Activated gamma-delta T cell treated with Interleukin-2 at 50 U/mL for 16 hours (primary cell): ENCODE measurements around the gene SCUBE2.

Source experiments
- DNase-seq: peaks from one replicate; pipeline ENCODE4 v3.0.0-alpha.2; 2020

The SCUBE2 gene

DNA sequence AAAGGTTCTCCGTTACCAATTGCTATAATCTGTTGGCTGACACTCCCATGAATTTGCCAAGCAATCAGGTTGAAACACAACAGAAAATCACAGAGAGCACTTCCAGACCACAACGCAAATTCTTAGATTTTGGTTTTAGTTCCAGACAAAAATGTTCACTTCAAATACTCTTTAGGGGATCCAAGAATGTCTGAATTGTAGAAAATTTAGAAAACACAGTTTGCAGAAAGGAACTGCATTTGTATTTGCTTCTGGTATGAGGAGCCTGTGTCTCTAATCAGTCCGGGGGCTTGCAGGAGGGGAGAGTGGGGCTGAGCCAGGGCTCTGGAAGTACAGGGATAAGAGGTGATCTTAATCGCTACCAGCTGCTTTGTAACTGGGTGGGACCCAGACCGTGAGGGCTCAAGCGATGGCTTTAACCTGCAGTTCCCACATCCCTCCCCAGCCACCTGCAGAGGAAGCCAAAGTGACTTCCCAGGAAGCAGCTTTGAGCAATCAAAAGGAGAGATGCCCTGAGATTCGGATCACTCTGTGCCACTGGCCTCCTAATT is 18.7 kb downstream of the SCUBE2 start:
- DNase-seq: no peak

DNA sequence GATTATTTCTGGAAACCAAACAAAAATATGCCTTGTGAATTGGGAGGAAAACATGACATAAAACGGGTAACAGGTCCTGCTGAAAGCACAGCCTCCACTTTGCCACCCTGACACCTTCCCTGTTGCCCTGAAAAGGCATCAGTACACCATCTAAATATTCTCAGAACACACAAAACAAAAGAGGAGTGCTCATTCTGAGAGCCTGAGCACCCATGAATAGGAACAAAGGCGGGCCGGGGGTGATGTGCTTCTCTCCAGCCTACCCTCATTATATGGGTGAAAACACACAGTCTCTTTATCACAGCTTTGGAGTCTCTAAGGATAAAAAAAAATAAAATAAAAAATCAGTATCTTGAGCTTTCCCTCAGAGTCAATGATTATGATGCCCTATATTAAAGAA is 19.7 kb downstream of the SCUBE2 start:
- DNase-seq: no peak

- DNase-seq: no peak
These were observed 20.5 kb downstream of the SCUBE2 start for GRCh38 chr11:9070749-9071491.

DNA sequence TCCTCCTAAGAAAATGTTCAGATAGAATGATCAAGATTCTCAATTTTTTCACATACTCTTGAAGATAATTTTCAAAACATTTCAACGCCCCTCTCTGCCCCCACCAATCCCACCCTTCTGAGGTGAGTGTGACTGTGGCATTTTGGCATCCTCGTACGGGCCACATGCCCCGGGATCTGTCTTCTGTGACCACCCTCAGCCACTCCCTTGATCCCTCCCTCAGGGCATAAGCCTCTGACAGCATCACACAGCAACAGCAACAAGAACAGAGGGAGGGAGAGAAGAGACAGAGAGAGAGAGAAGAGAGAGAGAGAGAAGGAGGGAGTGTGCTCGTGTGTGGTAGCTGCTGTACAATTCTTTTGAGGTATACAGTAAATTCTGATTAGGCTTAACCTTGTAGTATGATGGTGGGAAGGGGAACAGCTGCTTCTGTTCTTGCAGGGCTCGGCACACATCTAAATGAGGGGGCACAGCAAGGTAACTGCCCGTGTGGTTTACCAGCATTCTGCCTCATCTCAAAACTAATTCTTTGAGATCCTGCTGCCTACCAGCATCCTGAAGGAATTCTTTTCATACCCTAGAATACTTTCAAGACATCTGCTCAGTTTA is 21.4 kb downstream of the SCUBE2 start:
- no peak for DNase-seq

DNA sequence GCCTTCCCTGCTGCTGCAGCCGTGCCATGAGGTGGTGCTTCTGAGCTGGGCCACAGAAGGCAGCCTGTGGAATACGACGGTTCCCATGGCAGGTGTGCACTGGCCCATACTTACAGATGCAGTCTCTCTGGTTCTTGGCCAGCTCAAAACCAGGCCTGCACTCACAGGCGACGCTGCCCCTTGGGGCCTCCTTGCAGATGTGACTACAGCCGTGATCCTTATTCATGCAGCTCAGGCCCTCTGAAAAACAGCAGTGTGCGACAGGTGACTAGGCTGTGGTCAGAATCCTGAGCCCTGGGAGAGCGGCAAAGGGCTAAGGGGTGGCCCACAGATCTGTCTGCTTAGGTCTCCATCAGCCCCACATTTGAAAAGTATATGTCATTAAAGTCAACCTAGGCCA is 22.1 kb downstream of the SCUBE2 start:
- no peak for DNase-seq

DNA sequence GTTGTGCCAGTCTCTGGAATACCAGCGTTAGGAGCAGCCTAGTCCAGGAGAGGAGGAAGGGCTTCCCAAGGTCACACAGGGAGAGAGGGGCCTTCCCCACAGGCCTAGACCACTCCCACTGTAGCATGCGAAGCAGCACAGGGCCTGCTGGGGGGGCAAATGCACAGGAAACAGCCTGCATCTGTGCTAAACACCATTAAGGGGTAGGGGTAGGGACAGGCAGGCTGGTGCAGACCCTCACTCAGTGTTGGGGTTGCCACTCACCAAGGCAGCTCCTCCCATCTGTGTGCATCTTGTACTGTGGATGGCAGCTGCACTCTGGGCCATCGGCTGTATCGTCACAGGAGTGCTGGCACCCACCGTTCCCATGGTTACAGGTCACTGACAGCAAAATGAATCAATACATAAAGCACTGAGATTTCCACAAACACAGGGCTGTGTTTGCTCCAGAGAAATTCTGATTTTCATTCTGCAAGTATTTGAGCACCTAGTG is 24.9 kb downstream of the SCUBE2 start:
- DNase-seq: no peak

GRCh38 chr11:9065607-9066432 is 25.6 kb downstream of the SCUBE2 start:
- no peak for DNase-seq

- no peak for DNase-seq
These were observed 29.6 kb downstream of the SCUBE2 start for GRCh38 chr11:9061807-9062206.

DNA sequence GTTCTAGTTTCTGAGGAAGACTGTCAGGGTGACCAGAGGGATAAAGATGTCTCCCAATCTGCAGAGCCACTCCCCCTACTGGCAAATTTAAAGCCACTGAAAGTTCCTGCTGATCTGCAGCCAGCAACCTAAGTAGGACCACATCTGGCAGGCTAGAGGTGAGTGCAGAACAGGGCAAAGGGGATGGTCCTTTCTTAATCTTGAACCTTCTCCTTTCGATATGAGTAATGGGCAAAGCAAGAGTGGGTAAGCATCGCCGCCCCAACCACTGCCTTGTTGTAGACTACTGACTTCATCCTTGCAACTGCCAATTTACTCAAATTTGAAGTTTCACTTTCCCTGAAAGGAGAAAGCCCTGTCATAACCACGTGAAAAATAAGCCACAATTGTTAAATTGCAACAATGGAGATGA is 30.7 kb downstream of the SCUBE2 start:
- no peak for DNase-seq

- no peak for DNase-seq
These were observed 32.0 kb downstream of the SCUBE2 start for GRCh38 chr11:9059406-9059805.

DNA sequence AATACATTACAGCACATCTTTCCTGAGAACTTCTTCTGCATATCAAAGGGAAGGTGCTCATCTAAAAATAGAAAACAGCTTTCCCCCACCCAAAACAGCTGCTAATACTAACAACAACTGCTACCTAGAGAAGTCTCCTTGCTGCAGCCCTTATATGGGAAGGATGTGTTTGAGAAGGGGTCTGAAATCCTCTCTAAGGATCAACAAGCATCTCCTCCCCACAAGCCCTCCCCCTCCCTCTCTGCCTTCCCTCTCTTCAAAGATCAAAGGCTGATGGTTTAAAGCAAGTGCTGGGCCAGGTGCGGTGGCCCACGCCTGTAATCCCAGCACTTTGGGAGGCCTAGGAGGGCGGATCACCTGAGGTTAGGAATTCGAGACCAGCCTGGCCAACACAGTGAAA is 33.5 kb downstream of the SCUBE2 start:
- no peak for DNase-seq

GRCh38 chr11:9057007-9057406 is 34.4 kb downstream of the SCUBE2 start:
- DNase-seq: no peak

DNA sequence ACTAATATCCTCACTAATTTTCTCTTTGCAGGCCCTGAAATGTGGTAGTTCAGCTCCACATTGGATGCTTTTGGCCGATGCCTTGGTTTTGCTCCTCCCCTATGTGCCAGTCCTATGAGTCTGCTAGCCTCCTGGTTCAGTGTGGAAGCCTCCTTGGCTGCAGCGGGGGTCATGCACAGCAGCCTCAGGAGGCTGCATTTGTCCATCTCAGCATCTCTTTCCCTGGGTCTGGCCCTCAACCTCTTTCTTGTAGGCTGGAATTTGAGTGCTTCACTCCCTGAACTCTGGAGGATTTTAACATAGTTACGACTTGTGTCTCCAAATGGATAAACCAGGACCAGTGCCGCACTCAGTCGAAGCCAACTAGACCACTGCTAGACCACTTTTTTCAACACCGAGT is 34.9 kb downstream of the SCUBE2 start:
- DNase-seq: no peak

GRCh38 chr11:9053316-9054035 is 37.9 kb downstream of the SCUBE2 start:
- DNase-seq: no peak

GRCh38 chr11:9052316-9052715 is 39.1 kb downstream of the SCUBE2 start:
- DNase-seq: no peak

GRCh38 chr11:9049959-9050358 is 41.4 kb downstream of the SCUBE2 start:
- no peak for DNase-seq

DNA sequence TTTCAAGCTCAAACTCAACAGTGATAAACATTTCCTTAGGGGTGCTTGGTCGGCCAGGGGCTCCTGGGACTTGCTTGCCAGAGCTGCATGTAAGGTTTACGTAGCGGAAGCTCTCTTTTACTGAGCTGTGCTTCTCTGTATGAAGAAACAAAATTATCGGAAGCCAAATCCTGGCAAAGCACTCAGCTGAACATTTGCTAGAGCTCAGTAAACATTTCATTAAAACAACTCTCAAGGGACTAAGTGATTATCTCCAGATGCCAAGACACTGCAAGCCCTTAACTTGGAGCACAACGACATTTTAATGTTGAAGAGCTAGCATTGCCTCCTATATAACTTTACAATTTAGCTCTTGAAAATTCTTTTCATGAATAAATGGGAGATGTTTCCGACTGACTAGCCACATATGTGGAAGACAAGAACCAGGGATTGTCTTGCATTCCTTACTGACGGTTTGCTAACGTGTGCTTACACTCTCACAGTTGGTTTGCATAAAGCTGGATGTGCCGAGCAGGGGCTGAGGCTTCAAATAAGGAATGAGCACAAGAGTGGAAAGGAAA is 43.4 kb downstream of the SCUBE2 start:
- DNase-seq: no peak

- no peak for DNase-seq
These were observed 44.9 kb downstream of the SCUBE2 start for GRCh38 chr11:9046481-9046880.

DNA sequence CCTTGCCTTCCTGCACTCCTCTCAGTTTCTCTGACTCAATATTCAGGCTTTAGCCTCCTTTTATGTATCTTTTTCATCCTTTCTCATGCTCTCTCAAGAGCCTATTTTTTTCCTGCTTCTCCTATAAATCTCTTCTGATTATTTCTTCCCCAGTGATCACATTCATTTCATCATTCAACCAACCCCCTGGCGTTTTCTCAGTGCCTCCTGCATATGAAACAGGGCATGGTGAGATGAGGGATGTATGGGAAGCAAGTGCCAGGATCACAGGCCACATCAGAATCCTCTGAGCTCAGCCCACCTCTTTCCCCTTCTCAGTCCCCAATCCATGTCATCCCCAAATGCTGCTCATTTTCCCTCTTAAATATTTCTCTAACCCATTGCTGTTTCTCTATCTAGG is 48.9 kb downstream of the SCUBE2 start:
- no peak for DNase-seq

GRCh38 chr11:9041747-9042146 is 49.7 kb downstream of the SCUBE2 start:
- DNase-seq: no peak

DNA sequence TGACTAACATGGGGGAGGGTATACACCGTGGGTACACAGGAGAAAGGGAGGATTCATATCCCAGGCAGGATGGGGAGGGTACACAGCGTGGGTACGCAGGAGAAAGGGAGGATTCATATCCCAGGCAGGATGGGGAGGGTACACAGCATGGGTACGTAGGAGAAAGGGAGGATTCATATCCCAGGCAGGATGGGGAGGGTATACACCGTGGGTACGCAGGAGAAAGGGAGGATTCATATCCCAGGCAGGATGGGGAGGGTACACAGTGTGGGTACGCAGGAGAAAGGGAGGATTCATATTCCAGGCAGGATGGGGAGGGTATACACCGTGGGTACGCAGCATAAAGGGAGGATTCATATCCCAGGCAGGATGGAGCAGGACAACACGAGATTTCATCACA is 51.0 kb downstream of the SCUBE2 start:
- DNase-seq: no peak

GRCh38 chr11:9039863-9040262 is 51.5 kb downstream of the SCUBE2 start:
- DNase-seq: no peak

DNA sequence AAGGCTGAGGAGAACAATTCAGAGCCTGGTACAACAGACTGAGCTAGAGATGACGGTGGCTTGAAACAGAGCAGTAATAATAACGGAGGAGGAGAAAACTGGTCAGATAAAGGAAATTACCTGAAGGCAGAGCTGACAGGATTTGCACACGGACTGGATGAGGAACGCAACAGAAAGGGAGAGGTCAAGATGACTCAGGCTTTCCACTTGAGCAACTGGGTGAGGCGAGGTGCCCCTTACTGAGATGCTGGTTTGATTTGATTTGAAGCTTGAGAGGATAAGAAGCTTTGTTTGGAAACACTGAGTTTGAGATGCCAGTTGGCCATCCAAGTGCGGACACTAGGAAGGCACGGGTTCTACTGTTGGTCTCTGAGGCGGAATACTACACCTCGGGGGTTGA is 52.2 kb downstream of the SCUBE2 start:
- no peak for DNase-seq
